Measurements from ENCODE around the gene MSRB3.
"Not testable (repeated sequence)": the region's sequence is repeated elsewhere in the genome, so short reads cannot be mapped to it uniquely, and the experiment has no call there.

Gene MSRB3

DNA sequence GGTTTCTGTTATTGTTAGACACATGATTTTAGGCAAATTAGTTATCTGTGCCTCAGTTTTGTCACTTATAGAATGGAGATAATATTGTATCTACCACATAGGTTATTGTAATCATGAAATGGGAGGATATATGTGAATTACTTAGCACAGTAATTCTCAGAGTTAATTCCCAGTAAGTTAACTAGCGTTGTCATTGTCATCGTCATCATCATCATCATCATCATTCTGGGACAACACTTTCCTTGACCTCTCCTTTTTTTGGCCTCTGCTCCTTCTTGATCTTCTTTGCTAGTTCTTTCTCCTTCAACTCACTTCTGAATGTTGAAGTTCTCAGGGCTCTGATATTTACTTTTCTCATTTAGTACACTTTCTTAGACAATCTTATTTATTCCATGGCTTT lies 13.8 kb downstream of the MSRB3 start:
- DNase-seq = no peak

DNA sequence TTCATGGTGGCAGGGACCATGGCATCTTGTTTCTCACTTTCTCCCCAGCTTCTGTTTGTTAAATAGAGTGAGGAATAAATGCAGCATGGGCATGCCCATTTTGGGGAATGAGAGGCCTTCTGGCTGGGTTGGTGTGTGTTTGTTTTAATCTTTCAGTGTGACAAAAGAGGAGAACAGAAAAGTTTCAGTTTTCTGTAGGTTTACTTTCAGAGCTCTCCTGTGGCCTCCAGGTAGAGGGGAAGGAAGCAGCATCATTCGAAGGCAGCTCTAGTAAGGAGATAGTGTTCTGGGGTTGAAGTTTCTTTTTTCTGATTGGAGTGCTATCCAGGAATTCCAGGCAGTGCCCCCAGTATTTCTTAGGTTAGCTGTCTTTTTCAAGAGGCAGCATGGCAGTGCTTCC lies 15.3 kb downstream of the MSRB3 start:
- no peak for DNase-seq

DNA sequence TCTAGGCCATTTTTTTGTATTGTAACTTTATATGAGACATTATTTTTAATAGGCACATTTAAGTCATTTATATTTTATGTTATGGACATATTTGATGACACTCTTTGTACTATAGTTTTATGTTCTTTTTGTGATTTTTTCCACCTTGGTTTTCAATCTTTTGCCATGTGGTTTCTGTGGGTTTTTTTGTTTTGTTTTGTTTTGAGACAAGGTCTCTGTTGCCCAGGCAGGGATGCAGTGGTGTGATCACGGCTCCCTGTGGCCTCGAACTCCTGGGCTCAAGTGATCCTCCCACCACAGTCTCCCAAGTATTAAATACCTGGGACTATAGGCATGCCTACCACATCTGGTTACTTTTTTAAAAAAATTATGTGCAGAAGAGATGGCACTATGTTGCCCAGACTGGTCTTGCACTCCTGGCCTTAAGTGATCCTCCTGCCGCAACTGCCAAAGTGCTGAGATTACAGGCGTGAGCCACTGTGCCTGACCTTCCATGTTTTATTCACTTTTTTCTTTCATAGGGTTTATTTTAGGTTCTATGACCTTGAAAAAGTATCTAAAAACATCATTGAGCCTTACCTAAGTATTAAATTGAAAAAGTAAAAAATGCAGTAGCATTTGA lies 16.3 kb downstream of the MSRB3 start:
- no peak for DNase-seq

DNA sequence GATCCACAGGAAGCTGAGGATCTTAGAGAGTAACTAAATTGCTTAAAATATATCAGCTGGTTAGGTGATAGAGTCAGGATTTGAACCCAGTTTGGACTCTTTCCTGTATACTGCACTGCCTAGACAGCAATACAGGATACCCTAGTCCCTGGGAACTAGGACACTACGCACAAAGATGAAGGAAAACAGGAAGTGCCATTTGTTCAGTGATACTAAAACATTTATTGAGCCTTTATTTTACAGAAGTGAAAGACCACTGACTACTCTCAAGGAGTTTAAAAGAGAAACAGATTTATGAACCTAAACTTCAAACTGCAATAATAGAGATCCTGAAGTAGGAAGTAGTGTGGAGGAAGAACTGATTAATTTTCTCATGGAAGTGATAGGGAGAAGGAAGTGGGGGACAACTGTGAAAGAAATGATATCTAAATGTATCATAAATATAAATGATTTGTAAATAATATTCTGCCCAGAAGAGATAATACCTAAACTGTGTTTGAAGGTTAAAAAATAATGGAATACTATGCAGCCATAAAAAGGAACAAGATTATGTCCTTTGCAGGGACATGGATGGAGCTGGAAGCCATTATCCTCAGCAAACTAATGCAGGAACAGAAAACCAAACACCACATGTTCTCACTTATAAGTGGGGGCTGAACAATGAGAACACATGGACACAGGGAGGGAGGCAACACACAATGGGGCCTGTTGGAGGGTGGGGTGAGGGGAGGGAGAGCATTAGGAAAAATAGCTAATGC lies 18.2 kb downstream of the MSRB3 start:
- DNase-seq = no peak

DNA sequence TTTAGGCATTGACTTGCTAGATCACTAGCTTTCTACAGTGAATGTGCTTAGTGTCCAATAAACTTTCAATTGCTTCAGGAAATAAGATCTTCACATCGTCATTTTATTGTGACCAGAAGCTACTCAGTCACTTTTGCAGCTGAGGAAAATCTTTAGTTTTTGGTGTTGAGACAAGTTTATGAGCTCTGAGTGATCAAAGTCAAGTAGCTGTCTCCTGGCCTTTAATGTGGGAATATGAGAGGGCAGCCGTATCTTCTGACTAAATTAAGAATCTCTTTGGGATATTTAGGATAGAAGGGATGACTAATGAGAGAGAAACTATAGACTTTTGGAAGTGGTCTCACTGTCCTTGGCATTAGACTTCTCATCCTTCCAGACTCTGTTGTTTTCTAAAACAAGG lies 21.6 kb downstream of the MSRB3 start:
- no peak for DNase-seq

DNA sequence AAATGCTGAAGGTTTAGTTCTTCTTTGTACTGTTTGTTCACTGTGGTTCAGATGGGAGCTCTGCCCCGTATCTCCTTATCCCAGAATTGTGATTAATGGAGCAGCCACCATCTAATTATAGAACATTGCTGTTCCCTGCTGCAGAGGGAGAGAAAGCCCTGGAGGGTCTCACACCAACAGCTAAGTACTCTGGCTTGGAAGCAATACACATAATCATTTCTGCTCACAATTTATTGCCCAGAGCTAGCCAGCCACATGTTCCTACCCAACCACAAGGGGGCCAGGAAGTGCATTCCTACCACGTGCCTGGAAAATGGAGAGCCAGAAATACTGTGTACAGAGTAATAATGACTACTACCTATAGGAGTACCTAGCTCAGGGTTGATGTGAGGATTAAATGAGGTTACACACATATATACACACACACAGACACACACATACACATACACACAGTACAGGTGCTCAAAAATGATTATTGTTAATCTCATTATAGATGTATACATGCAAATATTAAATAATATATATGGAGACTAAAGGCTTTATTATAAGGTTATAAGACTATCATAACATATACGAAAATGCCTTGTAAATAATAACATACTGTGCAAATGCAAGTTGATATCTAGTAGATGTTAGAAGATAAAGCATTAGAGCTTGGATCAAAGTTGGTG lies 22.3 kb downstream of the MSRB3 start:
- DNase-seq = no peak

DNA sequence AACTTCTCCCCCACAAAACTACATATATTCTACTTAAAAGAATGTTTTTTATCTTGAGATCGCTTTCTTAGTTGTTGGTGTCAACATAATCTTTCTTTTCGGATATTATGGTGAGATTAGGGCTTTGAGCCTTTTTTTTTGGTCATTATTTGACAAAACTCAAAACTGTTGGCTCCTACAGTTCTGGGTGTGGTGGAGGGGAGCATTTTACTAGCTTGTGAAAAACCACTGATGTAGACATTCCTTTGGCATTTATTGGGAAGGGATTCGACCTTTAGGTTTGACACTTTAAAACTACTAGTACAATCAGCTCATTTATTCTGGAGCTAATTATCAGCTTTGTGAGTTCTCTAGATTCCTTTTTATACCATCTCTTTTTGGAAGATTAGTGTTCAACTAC lies 24.4 kb downstream of the MSRB3 start:
- DNase-seq = no peak

DNA sequence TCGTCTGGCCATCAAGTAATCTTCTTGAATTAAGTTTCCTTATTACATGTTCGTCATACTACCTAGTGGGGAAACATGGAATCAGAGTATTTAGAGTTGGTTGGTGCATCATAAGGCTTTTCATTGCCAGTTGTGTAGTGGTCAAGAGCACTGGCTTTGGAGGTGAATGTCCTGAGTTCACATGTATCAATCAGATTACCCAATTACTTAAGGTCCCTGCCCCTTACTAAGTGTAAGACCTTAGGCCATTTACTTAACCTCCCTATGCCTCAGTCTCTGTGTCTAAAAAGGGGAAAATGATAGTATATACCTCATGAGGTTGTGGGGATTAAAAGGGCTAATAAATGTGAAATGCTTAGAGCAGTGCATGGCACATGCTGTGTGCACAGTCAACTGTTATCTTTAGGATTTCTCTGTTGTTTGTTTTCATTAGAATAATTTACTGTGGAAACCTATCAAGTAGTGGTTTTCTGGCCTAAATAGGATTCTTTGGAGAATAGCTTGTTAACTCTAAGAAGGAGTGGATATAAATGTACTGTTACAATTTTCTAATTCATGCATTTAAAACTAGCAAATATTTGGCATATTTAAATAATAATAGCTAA lies 27.0 kb downstream of the MSRB3 start:
- no peak for DNase-seq

DNA sequence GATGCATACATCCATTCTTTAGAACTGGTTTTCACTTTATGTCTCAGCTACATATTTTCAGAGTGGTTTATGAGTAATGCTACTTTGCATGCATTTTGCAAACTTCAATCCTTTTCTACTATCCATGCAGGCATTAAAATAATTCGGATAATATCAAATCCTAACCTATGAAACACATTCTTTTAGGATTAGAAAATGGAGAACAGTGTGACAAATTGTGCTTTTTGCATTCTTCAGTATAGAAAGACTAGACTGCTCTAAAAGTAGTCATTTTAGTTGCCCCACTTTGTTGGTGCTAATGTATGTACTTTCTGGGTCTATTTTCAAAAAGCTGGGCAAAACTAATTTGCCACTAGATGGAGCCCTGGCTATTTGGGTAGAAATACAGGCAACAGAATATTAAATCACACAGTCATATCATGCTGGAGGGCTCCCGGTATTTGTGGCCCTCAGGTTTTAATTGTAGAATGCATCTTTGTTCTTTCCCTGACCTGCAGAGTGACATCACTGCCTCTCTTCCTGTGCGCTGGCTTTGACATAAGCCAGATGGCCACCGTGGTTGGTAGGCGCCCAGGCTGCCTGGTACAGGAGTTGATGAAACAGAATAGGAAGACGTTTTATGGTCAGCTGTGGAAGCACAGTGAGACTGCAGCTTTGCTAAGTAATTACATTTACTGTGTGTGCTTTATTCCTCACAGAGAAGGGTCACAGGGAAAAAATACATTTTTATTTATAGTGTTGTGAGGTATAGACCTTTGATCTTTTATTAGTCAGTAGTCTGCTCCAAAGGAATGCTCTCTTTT lies 28.1 kb downstream of the MSRB3 start:
- peak; percentile 7 for DNase-seq

DNA sequence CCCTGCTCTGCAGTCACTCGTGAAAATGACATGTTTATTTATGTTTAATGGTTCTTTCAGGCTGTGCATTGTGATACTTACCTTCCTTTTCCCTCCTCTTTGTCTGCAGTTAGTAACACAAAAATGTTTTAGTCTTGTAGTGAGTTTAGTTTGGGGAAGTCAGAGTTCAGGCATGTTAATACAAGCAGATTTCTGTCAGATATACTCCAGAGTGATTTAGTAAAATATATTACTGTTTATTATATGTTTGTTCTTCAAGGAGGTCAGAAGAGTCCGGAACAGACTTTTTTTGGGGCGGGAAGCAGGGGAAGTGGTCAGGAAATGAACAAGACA lies 28.7 kb downstream of the MSRB3 start:
- no peak for DNase-seq

DNA sequence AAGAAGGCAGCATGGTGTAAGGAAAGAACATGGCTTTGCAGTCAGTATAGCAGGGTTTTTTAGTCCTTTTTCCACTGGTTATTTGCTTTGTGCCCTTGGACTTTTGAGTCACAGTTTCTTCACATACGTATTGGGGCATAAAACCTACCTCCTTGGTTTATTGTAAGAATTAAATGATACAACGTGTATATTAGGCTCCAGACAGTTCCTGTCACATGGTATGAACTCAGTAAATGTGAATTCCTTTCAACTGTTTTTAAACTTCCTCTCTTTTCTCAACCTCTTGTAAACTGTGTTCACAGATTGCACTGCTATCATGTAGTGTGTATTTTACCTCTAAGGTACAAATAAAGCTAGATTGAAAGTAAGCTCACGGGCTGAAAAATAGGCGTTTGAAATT lies 29.5 kb downstream of the MSRB3 start:
- no peak for DNase-seq

DNA sequence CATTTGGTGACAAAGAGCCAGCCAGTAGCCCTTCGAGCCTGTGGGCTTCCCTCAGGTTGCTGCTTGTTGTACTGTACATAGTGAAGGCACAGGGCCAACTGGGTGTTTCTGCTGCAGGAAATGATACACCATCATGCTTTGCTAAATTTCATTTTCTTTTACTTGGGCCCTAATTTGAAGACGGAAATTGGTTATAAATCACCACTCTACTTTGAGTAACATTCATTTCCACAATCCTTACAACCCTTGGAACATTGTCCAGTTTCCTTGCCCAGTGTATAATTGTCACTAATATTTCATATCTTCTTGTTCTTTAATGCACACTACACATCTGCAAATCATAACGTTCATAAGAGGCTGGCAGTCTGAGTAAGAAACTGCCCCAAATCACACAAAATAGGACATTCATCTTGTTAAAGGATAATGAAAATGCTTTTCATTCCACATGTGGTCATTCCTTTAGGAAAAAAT lies 30.2 kb downstream of the MSRB3 start:
- DNase-seq = no peak

DNA sequence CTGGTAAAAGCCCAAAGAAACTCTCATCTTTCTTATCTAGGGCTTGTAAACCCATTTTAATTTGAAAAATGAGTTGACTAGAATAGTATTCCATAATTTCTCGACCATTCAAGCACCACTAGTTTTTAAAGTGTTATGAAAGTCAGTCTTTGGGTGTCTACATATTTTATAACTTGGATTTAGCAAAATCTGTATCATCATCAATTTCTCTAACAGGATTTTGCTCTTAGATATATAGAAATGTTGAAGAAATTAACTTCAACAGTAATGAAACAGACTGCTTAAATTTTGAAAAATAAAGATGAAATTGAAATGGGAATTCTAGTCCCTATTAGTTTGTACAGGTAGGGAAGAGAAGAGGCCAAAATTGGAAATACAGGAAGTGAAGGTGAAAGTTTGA lies 32.8 kb downstream of the MSRB3 start:
- no peak for DNase-seq

DNA sequence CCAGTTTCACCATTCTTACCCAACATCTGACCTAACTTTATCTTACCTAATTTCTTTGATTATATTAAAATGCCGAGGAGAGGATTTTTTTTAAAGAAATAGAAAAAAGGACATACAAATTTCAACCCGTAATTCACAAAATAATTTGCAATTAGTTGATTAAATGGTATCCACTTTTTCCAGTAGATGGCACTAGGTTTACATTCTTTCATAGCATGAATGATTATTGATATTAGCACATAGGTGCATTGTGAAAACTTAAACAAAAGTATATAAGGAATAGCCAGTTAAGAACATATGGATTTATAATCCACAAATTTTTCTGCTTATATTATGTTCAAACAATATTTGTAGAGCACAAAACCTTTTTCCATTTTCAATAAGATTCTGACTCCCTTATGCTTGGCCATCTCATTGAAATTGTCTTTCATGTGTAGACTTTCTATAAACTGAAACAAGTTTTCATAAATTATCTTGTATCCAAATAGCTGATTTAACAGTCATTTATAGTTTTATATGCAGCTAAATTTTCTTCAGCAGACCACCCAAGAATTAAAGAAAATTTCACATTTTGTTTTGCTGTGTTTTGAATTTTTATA lies 35.3 kb downstream of the MSRB3 start:
- no peak for DNase-seq

DNA sequence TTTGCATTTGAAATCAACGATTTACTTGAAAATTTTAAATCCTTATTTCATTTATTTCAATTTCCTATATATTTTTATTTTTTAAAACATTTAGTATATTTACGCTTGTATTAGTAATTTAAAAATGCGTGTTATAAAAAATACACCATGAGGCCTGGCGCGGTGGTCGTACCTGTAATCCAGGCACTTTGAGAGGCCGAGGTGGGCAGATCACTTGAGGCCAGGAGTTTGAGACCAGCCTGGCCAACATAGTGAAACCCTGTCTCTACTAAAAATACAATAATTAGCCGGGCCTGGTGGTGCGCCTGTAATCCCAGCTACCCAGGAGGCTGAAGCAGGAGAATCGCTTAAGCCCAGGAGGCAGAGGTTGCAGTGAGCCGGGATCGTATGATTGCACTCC lies 36.8 kb downstream of the MSRB3 start:
- not testable (repeated sequence) for DNase-seq

DNA sequence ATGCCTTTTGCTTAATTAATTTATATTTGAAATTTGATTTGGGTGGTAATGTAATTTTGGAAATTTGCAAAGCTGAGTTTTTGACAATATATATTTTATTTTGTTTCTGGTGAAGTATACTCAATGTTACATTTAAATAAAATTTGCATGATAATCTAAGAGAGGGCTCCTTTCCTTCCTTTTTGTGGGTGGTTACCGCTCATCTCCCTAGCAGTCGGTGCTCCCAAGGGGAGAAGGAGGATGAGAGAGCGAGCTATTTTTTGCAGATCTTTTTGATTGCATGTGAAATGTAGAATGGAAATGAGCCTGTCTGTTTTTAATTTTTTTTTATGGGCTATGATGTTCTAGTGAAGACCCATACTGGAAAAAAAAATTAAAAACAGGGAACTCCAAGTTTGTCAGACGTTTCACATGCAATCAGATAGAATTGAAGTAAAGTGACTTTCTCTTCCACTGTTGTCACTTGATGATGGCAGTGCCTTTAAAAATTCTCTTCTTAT lies 39.8 kb downstream of the MSRB3 start:
- no peak for DNase-seq

DNA sequence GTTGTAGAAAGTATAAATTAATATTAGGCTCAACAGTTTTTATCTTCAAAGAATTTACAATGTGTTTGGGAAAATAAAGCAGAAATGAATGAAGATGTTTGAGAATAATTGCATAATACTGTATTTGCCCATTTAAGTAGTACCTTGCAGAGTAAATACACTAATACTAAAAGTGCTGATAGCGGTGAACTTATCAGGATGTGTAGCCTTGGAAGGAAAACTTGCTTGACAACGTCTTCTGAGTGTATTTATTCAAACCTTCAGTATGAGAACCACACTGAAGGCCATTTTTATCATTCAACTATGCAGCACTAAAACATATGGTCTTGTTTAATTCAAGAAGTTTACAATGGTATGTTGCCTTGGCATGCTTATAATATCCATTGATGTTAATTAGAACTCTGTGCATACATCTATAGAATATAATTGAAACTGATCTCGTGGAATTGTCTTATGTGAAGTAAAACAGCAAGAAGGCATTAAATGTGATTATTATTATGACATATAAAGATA lies 41.3 kb downstream of the MSRB3 start:
- DNase-seq = no peak

DNA sequence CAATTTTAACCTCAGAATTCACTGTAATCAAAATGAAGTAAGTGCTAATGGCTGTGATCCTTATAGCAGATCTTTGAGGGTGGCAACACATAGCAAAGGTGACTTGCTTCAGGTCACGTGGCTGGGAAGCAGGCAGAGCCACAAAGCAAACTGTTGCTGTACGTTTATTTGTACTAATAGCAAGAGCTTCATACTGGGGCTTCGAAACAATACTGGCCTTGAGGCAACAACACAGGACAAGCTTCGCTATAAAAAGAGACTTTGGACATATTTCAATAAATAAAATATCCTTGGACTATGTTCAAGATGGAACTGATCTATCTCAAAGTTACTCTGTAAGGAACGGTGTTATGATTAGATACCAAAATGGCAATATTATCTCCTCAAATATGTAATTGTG lies 44.6 kb downstream of the MSRB3 start:
- DNase-seq = no peak

DNA sequence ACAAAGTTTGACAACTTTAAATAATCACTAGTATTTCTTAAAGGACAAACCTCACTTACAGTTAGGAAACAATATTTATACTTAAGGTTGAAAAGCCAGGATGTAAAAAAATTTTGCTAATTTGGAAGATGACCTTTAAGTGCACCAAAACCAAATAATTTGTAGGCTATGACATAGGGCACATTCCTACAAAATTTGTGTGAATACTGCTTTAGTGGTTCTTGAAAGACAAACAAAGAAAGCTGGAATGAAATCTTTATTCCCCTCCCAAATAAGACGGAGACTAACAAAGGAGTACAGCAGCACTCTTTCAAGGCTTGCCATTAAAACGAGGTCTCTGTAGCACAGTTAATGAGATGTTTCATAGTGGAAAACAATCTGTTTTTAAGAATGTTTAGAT lies 45.6 kb downstream of the MSRB3 start:
- DNase-seq = no peak

DNA sequence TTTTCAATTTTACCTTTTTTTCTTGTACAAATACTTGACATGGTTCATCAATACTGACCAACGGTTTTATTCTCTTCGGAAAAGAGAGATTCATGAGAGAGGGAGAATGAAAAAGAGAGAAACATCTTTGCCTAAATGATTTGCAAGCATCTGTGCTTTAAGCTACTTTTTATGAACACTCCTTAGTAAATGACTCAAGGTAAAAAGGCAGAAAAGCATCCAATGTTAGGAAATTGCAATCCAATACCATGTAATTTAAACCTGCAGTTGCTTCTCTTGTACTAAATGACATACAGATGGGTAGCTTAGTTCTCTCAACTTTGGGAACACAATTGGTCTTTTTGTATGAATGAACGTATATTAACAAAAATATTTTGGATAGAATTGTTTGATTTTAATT lies 46.1 kb downstream of the MSRB3 start:
- no peak for DNase-seq

DNA sequence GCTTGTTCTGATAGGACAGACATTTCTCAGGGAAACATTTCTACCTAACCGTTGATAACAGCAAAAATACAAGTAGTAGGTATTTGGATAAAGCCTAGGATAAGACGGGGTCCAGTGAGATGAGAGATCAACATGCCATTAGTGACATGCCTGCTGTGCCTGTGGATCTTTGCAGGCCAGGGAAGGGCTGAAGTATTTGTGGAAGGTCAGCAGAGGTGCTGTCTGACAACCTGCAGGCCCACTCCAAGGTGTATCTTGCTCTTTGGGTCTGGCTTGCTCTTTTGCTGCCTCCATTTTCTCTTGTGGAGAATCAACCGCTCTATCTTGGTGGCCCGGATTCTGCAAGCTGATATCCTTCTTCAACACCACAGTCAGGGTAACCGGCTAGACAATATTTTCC lies 46.7 kb downstream of the MSRB3 start:
- DNase-seq = no peak

DNA sequence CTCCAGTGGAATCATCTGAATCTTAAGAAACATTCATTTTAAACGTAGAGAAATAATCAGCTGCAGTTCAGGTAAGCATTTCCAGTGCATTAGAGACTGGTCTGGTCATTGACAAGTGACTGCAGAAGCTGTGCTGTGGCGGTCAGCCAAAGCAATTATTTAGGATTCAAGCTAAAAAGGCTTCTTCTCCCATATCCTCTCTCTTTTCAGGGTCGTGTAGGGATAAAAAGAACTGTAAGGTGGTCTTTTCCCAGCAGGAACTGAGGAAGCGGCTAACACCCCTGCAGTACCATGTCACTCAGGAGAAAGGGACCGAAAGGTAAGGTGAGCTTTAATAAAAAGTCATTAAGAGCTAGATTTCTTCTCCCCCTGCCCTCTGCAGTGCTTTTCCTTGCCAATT lies 48.1 kb downstream of the MSRB3 start:
- DNase-seq = no peak

Data from NCI-H2029 (cell line).